ENCODE results near the gene RAP1GAP2.
"Not testable (repeated sequence)": the region's sequence is repeated elsewhere in the genome, so short reads cannot be mapped to it uniquely, and the experiment has no call there.

Gene RAP1GAP2

GRCh38 chr17:3022197-3022596 lies 226.0 kb downstream of the RAP1GAP2 start:
- no peak for DNase-seq (ENCODE audit: low read depth in 2 of 2)

GRCh38 chr17:3024346-3024745 lies 228.1 kb downstream of the RAP1GAP2 start:
- no peak for DNase-seq (ENCODE audit: low read depth in 2 of 2)

- DNase-seq (ENCODE audit: low read depth in 2 of 2) = no peak
Measured at GRCh38 chr17:3025421-3026124, 229.3 kb downstream of the RAP1GAP2 start.

GRCh38 chr17:3026125-3026855 lies 230.1 kb downstream of the RAP1GAP2 start:
- no peak for DNase-seq (ENCODE audit: low read depth in 2 of 2)

GRCh38 chr17:3026856-3027751 lies 230.9 kb downstream of the RAP1GAP2 start:
- no peak for DNase-seq (ENCODE audit: low read depth in 2 of 2)

GRCh38 chr17:3027786-3028532 lies 231.7 kb downstream of the RAP1GAP2 start:
- no peak for DNase-seq (ENCODE audit: low read depth in 2 of 2)

- no peak for DNase-seq (ENCODE audit: low read depth in 2 of 2)
Measured at GRCh38 chr17:3029213-3029913, 233.1 kb downstream of the RAP1GAP2 start.

GRCh38 chr17:3030096-3030495 lies 233.9 kb downstream of the RAP1GAP2 start:
- DNase-seq (ENCODE audit: low read depth in 2 of 2) = no peak

- DNase-seq (ENCODE audit: low read depth in 2 of 2) = not testable (repeated sequence)
Measured at GRCh38 chr17:3030852-3031470, 234.7 kb downstream of the RAP1GAP2 start.

GRCh38 chr17:3032258-3033247 lies 236.3 kb downstream of the RAP1GAP2 start:
- no peak for DNase-seq (ENCODE audit: low read depth in 2 of 2)

- no peak for DNase-seq (ENCODE audit: low read depth in 2 of 2)
Measured at GRCh38 chr17:3033248-3033640, 237.0 kb downstream of the RAP1GAP2 start.

- no peak for DNase-seq (ENCODE audit: low read depth in 2 of 2)
Measured at GRCh38 chr17:3033741-3034577, 237.7 kb downstream of the RAP1GAP2 start.

GRCh38 chr17:3034578-3034920 lies 238.3 kb downstream of the RAP1GAP2 start:
- DNase-seq (ENCODE audit: low read depth in 2 of 2) = no peak

GRCh38 chr17:3035256-3035967 lies 239.2 kb downstream of the RAP1GAP2 start:
- no peak for DNase-seq (ENCODE audit: low read depth in 2 of 2)

- DNase-seq (ENCODE audit: low read depth in 2 of 2) = no peak
Measured at GRCh38 chr17:3035968-3036280, 239.7 kb downstream of the RAP1GAP2 start.

- no peak for DNase-seq (ENCODE audit: low read depth in 2 of 2)
Measured at GRCh38 chr17:3036800-3037199, 240.6 kb downstream of the RAP1GAP2 start.

GRCh38 chr17:3037259-3037658 lies 241.0 kb downstream of the RAP1GAP2 start:
- DNase-seq (ENCODE audit: low read depth in 2 of 2) = no peak

- no peak for DNase-seq (ENCODE audit: low read depth in 2 of 2)
Measured at GRCh38 chr17:3038941-3039340, 242.7 kb downstream of the RAP1GAP2 start.
